H9 (cell line): ENCODE data around the gene BTRC. TPM values are rescaled to one million over a fixed set of nuclear protein-coding genes. Genes with fewer than 3 reads are reported as not detected.

Experiments used
- DNase-seq: peaks from one replicate; pipeline ENCODE4 v3.0.0-alpha.2; 2017
- H2AFZ ChIP-seq: one replicate; pipeline ENCODE4 v1.6.1; 2013; ENCODE audit warnings: mild to moderate bottlenecking, low read length, control low read depth, moderate library complexity
- H2AK5ac ChIP-seq: 2 replicates; pipeline ENCODE4 v1.6.1; 2013; ENCODE audit warnings: low read length, control low read depth, mixed read lengths; ENCODE audit not compliant: insufficient read length
- H2BK120ac ChIP-seq: one replicate; pipeline ENCODE4 v1.6.1; 2013; ENCODE audit warnings: low read depth, mild to moderate bottlenecking, low read length, control low read depth, inconsistent platforms; ENCODE audit not compliant: poor library complexity, severe bottlenecking
- H2BK12ac ChIP-seq: 2 replicates; pipeline ENCODE4 v1.6.1; 2013; ENCODE audit warnings: low read length, control low read depth, mixed read lengths, low read depth; ENCODE audit not compliant: insufficient read length
- H2BK15ac ChIP-seq: 2 replicates; pipeline ENCODE4 v1.6.1; 2013; ENCODE audit warnings: low read depth, low read length, control low read depth
- H2BK20ac ChIP-seq: one replicate; pipeline ENCODE4 v1.6.1; 2013; ENCODE audit warnings: low read depth, mild to moderate bottlenecking, low read length, control low read depth, inconsistent platforms; ENCODE audit not compliant: poor library complexity, severe bottlenecking
- H2BK5ac ChIP-seq: 2 replicates; pipeline ENCODE4 v1.6.1; 2013; ENCODE audit warnings: low read length, control low read depth, mixed read lengths; ENCODE audit not compliant: insufficient read length
- H3K14ac ChIP-seq: 2 replicates; pipeline ENCODE4 v1.6.1; 2013; ENCODE audit warnings: low read length, control low read depth; ENCODE audit not compliant: insufficient read depth
- H3K18ac ChIP-seq: 2 replicates; pipeline ENCODE4 v1.6.1; 2013; ENCODE audit warnings: low read depth, mild to moderate bottlenecking, mixed read lengths, low read length, control low read depth; ENCODE audit not compliant: insufficient read length
- H3K23ac ChIP-seq: 2 replicates; pipeline ENCODE4 v1.6.1; 2013; ENCODE audit warnings: low read length, control low read depth, mixed read lengths, low read depth; ENCODE audit not compliant: insufficient read length
- H3K23me2 ChIP-seq: 2 replicates; pipeline ENCODE4 v1.6.1; 2013; ENCODE audit warnings: low read depth, mild to moderate bottlenecking, mixed read lengths, low read length, control low read depth; ENCODE audit not compliant: insufficient read length, poor library complexity, severe bottlenecking
- H3K27ac ChIP-seq: 2 replicates; pipeline ENCODE4 v1.5.1; 2013; ENCODE audit warnings: low read length, control low read depth, mixed read lengths, low read depth; ENCODE audit not compliant: insufficient read length
- H3K27me3 ChIP-seq: 2 replicates; pipeline ENCODE4 v1.6.1; 2013; ENCODE audit warnings: low read length, control low read depth, inconsistent platforms; ENCODE audit not compliant: insufficient read depth
- H3K4ac ChIP-seq: 2 replicates; pipeline ENCODE4 v1.6.1; 2013; ENCODE audit warnings: low read depth, mild to moderate bottlenecking, control low read depth, inconsistent platforms, low read length, moderate library complexity
- H3K4me1 ChIP-seq: 2 replicates; pipeline ENCODE4 v1.6.1; 2013; ENCODE audit warnings: low read length, control low read depth, inconsistent platforms; ENCODE audit not compliant: insufficient read depth
- H3K4me2 ChIP-seq: 2 replicates; pipeline ENCODE4 v1.6.1; 2013; ENCODE audit warnings: low read length, control low read depth, mixed read lengths; ENCODE audit not compliant: insufficient read length, insufficient read depth
- H3K56ac ChIP-seq: 2 replicates; pipeline ENCODE4 v1.6.1; 2013; ENCODE audit warnings: low read depth, mild to moderate bottlenecking, mixed read lengths, low read length, control low read depth; ENCODE audit not compliant: insufficient read length
- H3K79me1 ChIP-seq: 2 replicates; pipeline ENCODE4 v1.6.1; 2013; ENCODE audit warnings: low read depth, mild to moderate bottlenecking, moderate library complexity, low read length, control low read depth, inconsistent platforms; ENCODE audit not compliant: insufficient read depth, poor library complexity, severe bottlenecking
- H3K79me2 ChIP-seq: 2 replicates; pipeline ENCODE4 v1.6.1; 2013; ENCODE audit warnings: low read length, control low read depth, inconsistent platforms; ENCODE audit not compliant: insufficient read depth
- H3K9ac ChIP-seq: 2 replicates; pipeline ENCODE4 v1.6.1; 2013; ENCODE audit warnings: low read length, control low read depth, mixed read lengths; ENCODE audit not compliant: insufficient read length; ENCODE audit errors: extremely low read depth
- H3K9me3 ChIP-seq: one replicate; pipeline ENCODE4 v1.6.1; 2013; ENCODE audit warnings: low read depth, low read length, inconsistent platforms; ENCODE audit not compliant: control insufficient read depth
- H3T11ph ChIP-seq: one replicate; pipeline ENCODE4 v1.6.1; 2013; ENCODE audit warnings: mild to moderate bottlenecking, low read length, control low read depth, inconsistent platforms
- H4K20me1 ChIP-seq: one replicate; pipeline ENCODE4 v1.6.1; 2013; ENCODE audit not compliant: control insufficient read depth, insufficient read length, insufficient read depth
- H4K5ac ChIP-seq: 2 replicates; pipeline ENCODE4 v1.6.1; 2013; ENCODE audit warnings: low read depth, mild to moderate bottlenecking, mixed read lengths, low read length, control low read depth; ENCODE audit not compliant: insufficient read length
- H4K8ac ChIP-seq: replicated peaks from 2 replicates; pipeline ENCODE4 v1.6.1; 2013; ENCODE audit warnings: low read length, control low read depth, mixed read lengths, low read depth; ENCODE audit not compliant: insufficient read length
- H4K91ac ChIP-seq: 2 replicates; pipeline ENCODE4 v1.6.1; 2013; ENCODE audit warnings: low read depth, mild to moderate bottlenecking, moderate library complexity, mixed read lengths, low read length, control low read depth; ENCODE audit not compliant: insufficient read length
- H3K27ac Mint-ChIP-seq, 3 experiments: 2 replicates in 2 of 3; 3 replicates in 1 of 3; pipeline ENCODE4 v1.8.0; 2020 to 2021; ENCODE audit warnings: mixed read lengths in 3 of 3, mild to moderate bottlenecking in 1 of 3, moderate library complexity in 1 of 3
- H3K27me3 Mint-ChIP-seq: 2 replicates; pipeline ENCODE4 v1.8.0; 2021; ENCODE audit warnings: low read depth, mild to moderate bottlenecking, moderate library complexity, mixed read lengths
- H3K36me3 Mint-ChIP-seq, 3 experiments: 2 replicates in 2 of 3; 3 replicates in 1 of 3; pipeline ENCODE4 v1.8.0; 2020 to 2021; ENCODE audit warnings: low read depth in 3 of 3, mixed read lengths in 3 of 3; ENCODE audit not compliant: insufficient read depth in 1 of 3
- H3K4me1 Mint-ChIP-seq, 2 experiments: 2 replicates each; pipeline ENCODE4 v1.8.0; 2020; ENCODE audit warnings: mixed read lengths in 2 of 2
- H3K4me3 Mint-ChIP-seq, 2 experiments: 2 replicates in 1 of 2; 3 replicates in 1 of 2; pipeline ENCODE4 v1.8.0; 2020 to 2021; ENCODE audit warnings: mild to moderate bottlenecking in 2 of 2, mixed read lengths in 2 of 2, moderate library complexity in 1 of 2
- H3K9me3 Mint-ChIP-seq, 2 experiments: 2 replicates in 1 of 2; 3 replicates in 1 of 2; pipeline ENCODE4 v1.8.0; 2020; ENCODE audit warnings: mild to moderate bottlenecking in 2 of 2, mixed read lengths in 2 of 2, moderate library complexity in 1 of 2
- WGBS: extraction: QIAGEN DNeasy Blood & Tissue Kit; methylation state at CpG from one replicate; pipeline ENCODE4 v1.1.7; 2013; ENCODE audit warnings: missing lambda C conversion rate, low lambda C conversion rate, mixed read lengths; ENCODE audit not compliant: insufficient read length; ENCODE audit errors: extremely low coverage; 5-methylcytosine and 5-hydroxymethylcytosine counted together
- total RNA-seq: library from RNA; stranded (reverse); gene quantifications from 2 replicates; pipeline ENCODE4 v1.2.1, GENCODE V29; 2021
- TF ChIP-seq, protein P1 (sequence below): fragments of 200-600 bp; sonication (generic); conservative IDR thresholded peaks from 3 replicates; pipeline ENCODE4 v1.8.0; 2021; ENCODE audit warnings: antibody characterized with exemption, mild to moderate bottlenecking

BTRC gene
- total RNA-seq, 1 experiment from 2014 or later: 24.2 TPM

DNA sequence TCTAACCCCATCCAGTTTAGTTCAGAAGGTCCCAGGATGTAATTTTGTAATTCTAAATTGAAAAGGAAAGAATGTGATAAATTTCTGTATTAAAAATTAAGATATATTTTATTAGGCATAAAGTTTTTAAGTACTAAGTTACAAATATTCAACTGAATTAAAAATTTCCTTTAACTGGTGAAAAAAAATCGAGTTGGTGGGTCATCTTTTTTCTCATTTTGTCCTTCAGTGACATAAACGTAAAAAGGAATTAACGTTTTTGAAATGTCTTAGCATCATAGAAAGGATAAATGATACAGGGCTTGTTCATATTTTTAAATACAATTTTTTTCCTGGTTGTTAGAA is 88.5 kb downstream of the BTRC start:
- H3K36me3 Mint-ChIP-seq: no peaks in the 10 kb centered on the region
- no peaks in the 10 kb centered on the region for H3K27me3 Mint-ChIP-seq
- no peak overlapping the region for H4K8ac ChIP-seq
- TF ChIP-seq, protein P1, sequence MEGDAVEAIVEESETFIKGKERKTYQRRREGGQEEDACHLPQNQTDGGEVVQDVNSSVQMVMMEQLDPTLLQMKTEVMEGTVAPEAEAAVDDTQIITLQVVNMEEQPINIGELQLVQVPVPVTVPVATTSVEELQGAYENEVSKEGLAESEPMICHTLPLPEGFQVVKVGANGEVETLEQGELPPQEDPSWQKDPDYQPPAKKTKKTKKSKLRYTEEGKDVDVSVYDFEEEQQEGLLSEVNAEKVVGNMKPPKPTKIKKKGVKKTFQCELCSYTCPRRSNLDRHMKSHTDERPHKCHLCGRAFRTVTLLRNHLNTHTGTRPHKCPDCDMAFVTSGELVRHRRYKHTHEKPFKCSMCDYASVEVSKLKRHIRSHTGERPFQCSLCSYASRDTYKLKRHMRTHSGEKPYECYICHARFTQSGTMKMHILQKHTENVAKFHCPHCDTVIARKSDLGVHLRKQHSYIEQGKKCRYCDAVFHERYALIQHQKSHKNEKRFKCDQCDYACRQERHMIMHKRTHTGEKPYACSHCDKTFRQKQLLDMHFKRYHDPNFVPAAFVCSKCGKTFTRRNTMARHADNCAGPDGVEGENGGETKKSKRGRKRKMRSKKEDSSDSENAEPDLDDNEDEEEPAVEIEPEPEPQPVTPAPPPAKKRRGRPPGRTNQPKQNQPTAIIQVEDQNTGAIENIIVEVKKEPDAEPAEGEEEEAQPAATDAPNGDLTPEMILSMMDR: no peak
- H2AK5ac ChIP-seq: no peak overlapping the region
- no peak overlapping the region for H3K23ac ChIP-seq
- no peak overlapping the region for H3T11ph ChIP-seq
- H3K18ac ChIP-seq: no peak overlapping the region
- WGBS: no CpG with 5 or more reads among the region's 3 CpGs
- no peak overlapping the region for H2BK120ac ChIP-seq
- H2BK12ac ChIP-seq: no peak overlapping the region
- H4K5ac ChIP-seq: no peak overlapping the region
- H2BK20ac ChIP-seq: no peak overlapping the region
- H4K91ac ChIP-seq: no peak overlapping the region
- H3K4me2 ChIP-seq: no peak overlapping the region
- H3K4me1 Mint-ChIP-seq: peaks cover 12 to 14% of the 10 kb centered on the region in 2 experiments
- no peaks in the 10 kb centered on the region for H3K79me2 ChIP-seq
- peaks cover 2% of the 10 kb centered on the region; the same call in 1 of the 2 replicates for H3K4me1 ChIP-seq
- H3K9ac ChIP-seq: no peak overlapping the region
- H3K27ac ChIP-seq: no peak overlapping the region
- H4K20me1 ChIP-seq: no peaks in the 10 kb centered on the region
- no peak overlapping the region for H3K27ac Mint-ChIP-seq
- no peak overlapping the region for H2BK15ac ChIP-seq
- H3K14ac ChIP-seq: no peak overlapping the region
- no peaks in the 10 kb centered on the region for H3K23me2 ChIP-seq
- H3K4me3 Mint-ChIP-seq: no peak overlapping the region
- no peaks in the 10 kb centered on the region for H3K9me3 Mint-ChIP-seq
- H3K9me3 ChIP-seq: no peaks in the 10 kb centered on the region
- no peak overlapping the region for H2BK5ac ChIP-seq
- no peak overlapping the region for H3K4ac ChIP-seq
- H3K79me1 ChIP-seq: no peaks in the 10 kb centered on the region
- H2AFZ ChIP-seq: no peak overlapping the region
- no peak for DNase-seq
- no peaks in the 10 kb centered on the region for H3K27me3 ChIP-seq
- no peak overlapping the region for H3K56ac ChIP-seq
